GM12872 (cell line): ENCODE results near the gene POU3F2.

Experiments
- CTCF ChIP-seq: IDR thresholded peaks from 3 replicates; pipeline ENCODE4 v1.5.1; 2011; ENCODE audit warnings: low read depth, mild to moderate bottlenecking, low read length, moderate library complexity; ENCODE audit not compliant: insufficient read depth

Gene POU3F2

GRCh38 chr6:98836025-98836961 lies 1.9 kb downstream of the POU3F2 start:
- no peak for TF ChIP-seq CTCF

GRCh38 chr6:98836962-98837944 lies 2.9 kb downstream of the POU3F2 start:
- TF ChIP-seq CTCF, result no peak

- TF ChIP-seq CTCF, result no peak
These were observed 3.7 kb downstream of the POU3F2 start for GRCh38 chr6:98838032-98838431.

- TF ChIP-seq CTCF, result no peak
These were observed 4.6 kb downstream of the POU3F2 start for GRCh38 chr6:98838975-98839374.

GRCh38 chr6:98839781-98840361 lies 5.5 kb downstream of the POU3F2 start:
- peak; percentile 29; the same call in 1 of the 3 replicates for TF ChIP-seq CTCF

- TF ChIP-seq CTCF, result no peak
These were observed 6.0 kb downstream of the POU3F2 start for GRCh38 chr6:98840385-98840784.
